ENCODE data around the gene ETFB.

Gene ETFB

GRCh38 chr19:51372649-51373504 is 6.7 kb upstream of the ETFB start, which contains the start of gene NKG7:
Gene NKG7, minus strand, starts transcription at chr19:51372654. Its CDS starts 119 bp downstream, at chr19:51372535.
- no peak for DNase-seq (ENCODE audit: low spot score)

GRCh38 chr19:51372021-51372648 is 5.9 kb upstream of the ETFB start:
- DNase-seq (ENCODE audit: low spot score), result no peak

- DNase-seq (ENCODE audit: low spot score), result no peak
Observed at GRCh38 chr19:51371186-51371690, 5.0 kb upstream of the ETFB start.

- DNase-seq (ENCODE audit: low spot score), result no peak
Observed at GRCh38 chr19:51370230-51370629, 4.0 kb upstream of the ETFB start.

- DNase-seq (ENCODE audit: low spot score), result no peak
Observed at GRCh38 chr19:51368366-51369282, 2.4 kb upstream of the ETFB start, which contains the start of gene CLDND2. Gene CLDND2, minus strand, starts transcription at chr19:51369003. Its CDS starts 426 bp downstream, at chr19:51368577.

- peak; percentile 98 for DNase-seq (ENCODE audit: low spot score)
Observed at GRCh38 chr19:51367565-51368365, 1.6 kb upstream of the ETFB start.

GRCh38 chr19:51367255-51367564 is 1.0 kb upstream of the ETFB start:
- DNase-seq (ENCODE audit: low spot score), result no peak

GRCh38 chr19:51366389-51367254 is 434 bp upstream of the ETFB start:
- DNase-seq (ENCODE audit: low spot score), result peak; percentile 99

GRCh38 chr19:51365211-51365964 is 800 bp downstream of the ETFB start:
- DNase-seq (ENCODE audit: low spot score), result peak; percentile 65

- DNase-seq (ENCODE audit: low spot score), result peak; percentile 72
Observed at GRCh38 chr19:51364200-51365106, 1.7 kb downstream of the ETFB start.

GRCh38 chr19:51361239-51361638 is 4.9 kb downstream of the ETFB start:
- no peak for DNase-seq (ENCODE audit: low spot score)

GRCh38 chr19:51359294-51359693 is 6.9 kb downstream of the ETFB start:
- DNase-seq (ENCODE audit: low spot score), result peak; percentile 37

GRCh38 chr19:51357952-51358351 is 8.2 kb downstream of the ETFB start:
- no peak for DNase-seq (ENCODE audit: low spot score)

- DNase-seq (ENCODE audit: low spot score), result no peak
Observed at GRCh38 chr19:51356159-51356801, 9.9 kb downstream of the ETFB start.

GRCh38 chr19:51354742-51355148 is 11.4 kb downstream of the ETFB start:
- peak; percentile 90 for DNase-seq (ENCODE audit: low spot score)

- no peak for DNase-seq (ENCODE audit: low spot score)
Observed at GRCh38 chr19:51354103-51354741, 12.0 kb downstream of the ETFB start.

GRCh38 chr19:51352783-51353360 is 13.3 kb downstream of the ETFB start:
- DNase-seq (ENCODE audit: low spot score), result no peak

Measured in pons (tissue), 1 donor.